ENCODE results near the gene PCBP3.
"Not testable (repeated sequence)": the region's sequence is repeated elsewhere in the genome, so short reads cannot be mapped to it uniquely, and the experiment has no call there.

The PCBP3 gene

DNA sequence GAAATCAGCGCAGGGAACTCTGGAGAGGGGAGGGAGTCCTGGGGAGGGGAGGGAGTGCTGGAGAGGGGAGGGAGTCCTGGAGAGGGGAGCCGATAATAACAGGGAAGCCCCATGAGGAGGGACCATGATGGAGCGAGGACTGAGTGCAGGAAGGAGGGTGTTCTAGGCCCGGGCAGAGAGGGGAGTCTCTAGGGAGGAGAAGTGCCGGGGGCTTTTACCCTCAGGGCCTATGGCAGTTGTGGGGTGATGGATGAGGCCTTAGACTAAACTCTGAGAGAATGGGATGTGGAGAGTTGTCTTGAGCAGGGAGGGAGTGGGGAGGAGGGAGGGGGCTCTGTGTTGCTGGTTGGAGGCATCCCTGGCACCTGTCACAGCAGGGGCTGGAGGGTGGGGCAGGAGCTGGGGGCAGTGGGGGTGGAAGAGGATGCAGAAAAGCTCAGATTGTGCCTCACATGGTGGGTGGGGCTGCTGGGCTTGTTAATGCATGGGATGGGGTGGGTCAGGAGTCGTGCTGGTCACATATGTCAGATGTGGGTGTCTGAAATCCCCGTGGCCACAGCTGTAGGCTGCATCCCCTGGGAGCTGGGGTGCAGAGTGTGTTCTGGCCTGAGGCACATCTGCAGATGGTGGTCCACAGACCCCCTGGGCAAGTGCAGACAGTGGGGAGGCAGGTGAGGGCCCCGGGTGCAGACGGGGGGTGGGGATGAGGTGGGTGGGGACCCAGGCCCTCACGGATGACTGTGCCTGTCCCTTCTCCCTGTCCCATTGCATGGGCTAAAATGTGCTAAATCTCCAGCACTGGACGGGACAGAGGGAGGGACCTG, 249.6 kb downstream of the PCBP3 start:
- H3K4me3 ChIP-seq: no peak overlapping the region
- H3K27ac ChIP-seq: no peak overlapping the region
- DNase-seq (ENCODE audit: low spot score): no peak
- TF ChIP-seq, protein P1, sequence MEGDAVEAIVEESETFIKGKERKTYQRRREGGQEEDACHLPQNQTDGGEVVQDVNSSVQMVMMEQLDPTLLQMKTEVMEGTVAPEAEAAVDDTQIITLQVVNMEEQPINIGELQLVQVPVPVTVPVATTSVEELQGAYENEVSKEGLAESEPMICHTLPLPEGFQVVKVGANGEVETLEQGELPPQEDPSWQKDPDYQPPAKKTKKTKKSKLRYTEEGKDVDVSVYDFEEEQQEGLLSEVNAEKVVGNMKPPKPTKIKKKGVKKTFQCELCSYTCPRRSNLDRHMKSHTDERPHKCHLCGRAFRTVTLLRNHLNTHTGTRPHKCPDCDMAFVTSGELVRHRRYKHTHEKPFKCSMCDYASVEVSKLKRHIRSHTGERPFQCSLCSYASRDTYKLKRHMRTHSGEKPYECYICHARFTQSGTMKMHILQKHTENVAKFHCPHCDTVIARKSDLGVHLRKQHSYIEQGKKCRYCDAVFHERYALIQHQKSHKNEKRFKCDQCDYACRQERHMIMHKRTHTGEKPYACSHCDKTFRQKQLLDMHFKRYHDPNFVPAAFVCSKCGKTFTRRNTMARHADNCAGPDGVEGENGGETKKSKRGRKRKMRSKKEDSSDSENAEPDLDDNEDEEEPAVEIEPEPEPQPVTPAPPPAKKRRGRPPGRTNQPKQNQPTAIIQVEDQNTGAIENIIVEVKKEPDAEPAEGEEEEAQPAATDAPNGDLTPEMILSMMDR (IDR thresholded peaks at IDR 0.05): no peak

- TF ChIP-seq, protein P1 (IDR thresholded peaks at IDR 0.05): no peak
- Histone ChIP-seq H3K4me3 (no peak overlapping the region), H3K27ac (peak overlapping the region; percentile 1 to 16)
- no peak for DNase-seq (ENCODE audit: low spot score)
Measured at GRCh38 chr21:45893740-45894449, 250.4 kb downstream of the PCBP3 start.

- no peak overlapping the region for H3K4me3 ChIP-seq
- TF ChIP-seq, protein P1 (IDR thresholded peaks at IDR 0.05): no peak
- DNase-seq (ENCODE audit: low spot score): no peak
- peak overlapping the region; percentile 1 to 16 for H3K27ac ChIP-seq
Measured at GRCh38 chr21:45894450-45894825, 250.9 kb downstream of the PCBP3 start.

DNA sequence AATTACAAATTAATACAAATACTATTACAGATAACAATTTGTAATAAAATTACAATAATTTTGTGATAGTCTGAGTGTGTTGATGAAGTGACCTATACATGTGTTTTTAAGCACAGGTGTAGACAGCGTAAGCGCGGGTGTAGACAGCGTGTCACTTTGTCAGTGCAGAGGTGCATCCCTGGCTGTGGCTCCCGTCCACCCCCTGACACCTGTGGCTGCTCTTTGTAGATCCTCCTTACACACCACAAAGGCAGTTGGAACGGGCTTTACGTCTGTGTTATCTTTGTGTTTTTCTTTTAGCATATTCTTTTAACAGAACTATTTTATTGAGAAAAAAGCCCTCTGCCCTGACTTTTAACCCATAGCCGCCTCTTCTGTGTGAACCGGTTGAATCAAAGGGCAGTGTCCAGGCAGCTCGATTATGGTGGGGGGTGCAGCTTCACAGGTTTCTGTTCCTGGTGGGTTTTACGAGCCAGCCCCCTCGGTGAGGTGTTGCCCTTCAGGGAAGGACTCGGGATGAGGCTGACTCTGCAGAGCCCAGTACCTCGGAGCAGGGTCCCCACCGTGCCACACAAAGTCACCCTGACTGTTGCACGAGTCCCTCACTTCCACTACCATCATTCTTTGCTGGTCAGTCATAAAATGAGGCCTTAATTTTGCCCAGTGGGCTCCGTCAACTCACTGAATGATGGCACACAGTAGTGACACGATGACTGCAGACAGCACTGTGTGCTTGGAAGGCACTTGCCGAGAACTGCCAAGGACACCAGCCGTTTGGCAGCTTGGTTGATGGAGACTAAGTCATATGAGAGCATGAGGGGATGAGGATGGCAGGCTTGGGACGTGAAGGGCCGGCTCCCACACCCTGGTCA, 251.6 kb downstream of the PCBP3 start:
- H3K27ac ChIP-seq: no peak overlapping the region
- no peak overlapping the region for H3K4me3 ChIP-seq
- DNase-seq (ENCODE audit: low spot score): no peak
- TF ChIP-seq, protein P1 (IDR thresholded peaks at IDR 0.05): no peak

DNA sequence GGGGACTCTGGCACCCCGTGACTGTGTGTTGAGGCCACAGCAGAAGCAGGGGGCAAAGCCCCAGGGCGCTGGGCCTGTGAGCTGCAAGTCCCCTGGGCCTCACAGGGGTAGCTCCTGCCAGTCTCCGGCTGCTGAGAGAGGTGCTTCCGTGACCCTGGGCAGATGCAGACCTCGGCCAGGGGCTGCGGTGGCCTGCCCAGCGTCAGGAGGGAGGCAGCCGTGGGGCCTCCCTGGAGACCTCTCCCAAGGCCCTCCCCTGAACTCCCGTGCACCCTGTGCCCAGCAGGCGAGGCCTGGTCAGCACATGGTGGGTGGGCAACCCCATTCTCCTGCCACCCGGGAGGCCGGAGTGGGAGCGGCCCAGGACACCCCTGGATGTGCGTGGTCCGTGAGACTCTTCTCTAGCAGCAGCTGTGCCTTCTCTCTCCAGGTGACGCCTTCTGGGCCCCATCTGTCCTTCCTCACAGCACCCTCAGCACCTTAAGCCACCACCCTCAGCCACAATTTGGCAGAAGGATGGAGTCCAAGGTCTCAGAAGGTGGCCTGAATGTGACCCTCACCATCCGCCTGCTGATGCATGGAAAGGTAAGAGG, 252.3 kb downstream of the PCBP3 start:
- H3K4me3 ChIP-seq: no peak overlapping the region
- TF ChIP-seq, protein P1 (IDR thresholded peaks at IDR 0.05): no peak
- H3K27ac ChIP-seq: no peak overlapping the region
- no peak for DNase-seq (ENCODE audit: low spot score)

GRCh38 chr21:45896431-45896830, 252.9 kb downstream of the PCBP3 start:
- not testable (repeated sequence) for H3K4me3 ChIP-seq; DNase-seq (ENCODE audit: low spot score); H3K27ac ChIP-seq
